ENCODE measurements around the gene SLC44A3.

GRCh38 chr1:94793296-94793656 lies 26.9 kb upstream of the SLC44A3 start:
- TF ChIP-seq EP300 (IDR thresholded peaks at IDR 0.05) = no peak
- TF ChIP-seq CTCF (IDR thresholded peaks at IDR 0.05) = no peak
- TF ChIP-seq POLR2AphosphoS5 (IDR thresholded peaks at IDR 0.05) = peak in 1 of 4 donors; percentile 4
